GM19099 (cell line): ENCODE measurements around the gene VSIG4.

Source experiments
- POLR2A ChIP-seq: IDR thresholded peaks from 3 replicates; pipeline ENCODE4 v1.6.1; 2011; ENCODE audit warnings: low read depth; ENCODE audit not compliant: insufficient read length; ENCODE audit errors: extremely low read depth

Gene VSIG4

GRCh38 chrX:66039944-66040343 is at the start of gene VSIG4:
Gene VSIG4 (minus strand): TSS chrX:66040080. CDS start chrX:66039998, 82 bp downstream.
- no peak for TF ChIP-seq POLR2A

GRCh38 chrX:66076801-66077200 is 36.9 kb upstream of the VSIG4 start:
- TF ChIP-seq POLR2A = no peak

GRCh38 chrX:66074920-66075879 is 35.3 kb upstream of the VSIG4 start:
- TF ChIP-seq POLR2A = no peak

GRCh38 chrX:66071126-66071525 is 31.2 kb upstream of the VSIG4 start:
- TF ChIP-seq POLR2A = no peak

- TF ChIP-seq POLR2A = no peak
Measured at GRCh38 chrX:66064261-66064660, 24.4 kb upstream of the VSIG4 start.

GRCh38 chrX:66054978-66055377 is 15.1 kb upstream of the VSIG4 start:
- TF ChIP-seq POLR2A = no peak

- TF ChIP-seq POLR2A = no peak
Measured at GRCh38 chrX:66053414-66053813, 13.5 kb upstream of the VSIG4 start.

- no peak for TF ChIP-seq POLR2A
Measured at GRCh38 chrX:66051980-66052379, 12.1 kb upstream of the VSIG4 start.

GRCh38 chrX:66050140-66050569 is 10.3 kb upstream of the VSIG4 start:
- TF ChIP-seq POLR2A = no peak

- TF ChIP-seq POLR2A = no peak
Measured at GRCh38 chrX:66049056-66049455, 9.2 kb upstream of the VSIG4 start.

GRCh38 chrX:66046612-66047235 is 6.8 kb upstream of the VSIG4 start:
- TF ChIP-seq POLR2A = no peak

GRCh38 chrX:66045894-66046293 is 6.0 kb upstream of the VSIG4 start:
- TF ChIP-seq POLR2A = no peak

- no peak for TF ChIP-seq POLR2A
Measured at GRCh38 chrX:66043584-66043983, 3.7 kb upstream of the VSIG4 start.

GRCh38 chrX:66042307-66043077 is 2.6 kb upstream of the VSIG4 start:
- TF ChIP-seq POLR2A = no peak

- TF ChIP-seq POLR2A = no peak
Measured at GRCh38 chrX:66038115-66038514, 1.8 kb downstream of the VSIG4 start.
